ENCODE results near the gene TRIM72. TPM values are rescaled to one million over a fixed set of nuclear protein-coding genes. Genes with fewer than 3 reads are reported as not detected.

TRIM72 gene
- total RNA-seq, 6 experiments from 2014 or later = 0.05 TPM; not detected in 5

- no peak within 1 kb of the TSS for H3K27ac Mint-ChIP-seq
- H3K27me3 Mint-ChIP-seq (ENCODE audit: insufficient read depth) = peaks cover 50% of the 10 kb centered on the region
- no peaks in the 10 kb centered on the region for H3K36me3 Mint-ChIP-seq (ENCODE audit: low read depth)
- H3K4me1 Mint-ChIP-seq (ENCODE audit: low read depth) = peaks cover 7% of the 10 kb centered on the region
- H3K4me3 Mint-ChIP-seq = no peak within 1 kb of the TSS; the same call in 1 of the 2 replicates
- H3K9me3 Mint-ChIP-seq = no peaks in the 10 kb centered on the region
- DNase-seq = no peak
- no peak for TF ChIP-seq CTCF (IDR thresholded peaks at IDR 0.05)
Observed at GRCh38 chr16:31216422-31217135, 2.7 kb downstream of the TRIM72 start, which contains the start of gene PYDC1. TSS of gene PYDC1 (minus strand) at chr16:31217135. CDS start at chr16:31217028, 107 bp downstream.

GRCh38 chr16:31217136-31217530 lies 3.2 kb downstream of the TRIM72 start:
- no peak for TF ChIP-seq CTCF (IDR thresholded peaks at IDR 0.05)
- Mint-ChIP-seq H3K27me3 (ENCODE audit: insufficient read depth) (peaks cover 48% of the 10 kb centered on the region), H3K4me1 (ENCODE audit: low read depth) (peaks cover 7% of the 10 kb centered on the region), H3K36me3 (ENCODE audit: low read depth) (no peaks in the 10 kb centered on the region), H3K27ac (no peak overlapping the region), H3K4me3 (no peak overlapping the region), H3K9me3 (no peaks in the 10 kb centered on the region)
- DNase-seq = no peak

- no peak overlapping the region for H3K27ac Mint-ChIP-seq
- no peak for DNase-seq
Observed at GRCh38 chr16:31219154-31219741, 5.3 kb downstream of the TRIM72 start.

DNA sequence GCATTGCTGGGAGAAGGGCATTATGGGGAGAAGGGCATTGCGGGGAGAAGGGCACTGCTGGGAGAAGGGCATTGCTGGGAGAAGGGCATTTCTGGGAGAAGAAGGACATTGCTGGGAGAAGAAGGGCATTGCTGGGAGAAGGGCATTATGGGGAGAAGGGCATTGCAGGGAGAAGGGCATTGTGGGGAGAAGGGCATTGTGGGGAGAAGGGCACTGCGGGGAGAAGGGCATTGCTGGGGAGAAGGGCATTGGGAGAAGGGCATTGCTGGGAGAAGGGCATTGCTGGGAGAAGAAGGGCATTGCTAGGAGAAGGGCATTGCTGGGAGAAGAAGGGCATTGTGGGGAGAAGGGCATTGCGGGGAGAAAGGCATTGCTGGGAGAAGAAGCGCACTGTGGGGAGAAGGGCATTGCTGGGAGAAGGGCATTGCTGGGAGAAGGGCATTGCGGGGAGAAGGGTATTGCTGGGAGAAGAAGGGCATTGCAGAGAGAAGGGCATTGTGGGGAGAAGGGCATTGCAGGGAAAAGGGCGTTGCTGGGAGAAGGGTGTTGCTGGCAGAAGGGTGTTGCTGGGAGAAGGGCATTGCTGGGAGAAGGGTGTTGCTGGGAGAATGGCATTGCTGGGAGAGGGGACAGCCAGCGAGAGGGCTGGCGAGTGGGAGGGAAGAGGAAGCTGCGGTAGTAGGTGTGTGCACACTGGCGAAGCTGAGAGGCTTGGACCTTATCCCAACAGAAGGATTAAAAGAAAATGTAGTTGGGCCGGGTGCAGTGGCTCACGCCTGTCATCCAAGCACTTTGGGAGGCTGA lies 7.6 kb downstream of the TRIM72 start:
- no peak for DNase-seq
- no peak overlapping the region for H3K4me3 Mint-ChIP-seq
- H3K27me3 Mint-ChIP-seq (ENCODE audit: insufficient read depth) = peaks cover 28% of the 10 kb centered on the region
- H3K4me1 Mint-ChIP-seq (ENCODE audit: low read depth) = no peaks in the 10 kb centered on the region
- no peaks in the 10 kb centered on the region for H3K36me3 Mint-ChIP-seq (ENCODE audit: low read depth)
- TF ChIP-seq CTCF (IDR thresholded peaks at IDR 0.05) = no peak
- no peaks in the 10 kb centered on the region for H3K9me3 Mint-ChIP-seq
- no peak overlapping the region for H3K27ac Mint-ChIP-seq

More at GRCh38 chr16:31219154-31219741, 5.3 kb downstream of the TRIM72 start:
- Mint-ChIP-seq H3K27me3 (ENCODE audit: insufficient read depth) (peaks cover 36% of the 10 kb centered on the region), H3K4me3 (no peak overlapping the region), H3K4me1 (ENCODE audit: low read depth) (peaks cover 7% of the 10 kb centered on the region), H3K9me3 (no peaks in the 10 kb centered on the region), H3K36me3 (ENCODE audit: low read depth) (no peaks in the 10 kb centered on the region)
- TF ChIP-seq CTCF (IDR thresholded peaks at IDR 0.05) = no peak

GRCh38 chr16:31223044-31223443 lies 9.1 kb downstream of the TRIM72 start:
- H3K9me3 Mint-ChIP-seq = no peaks in the 10 kb centered on the region
- no peak for TF ChIP-seq CTCF (IDR thresholded peaks at IDR 0.05)
- H3K4me3 Mint-ChIP-seq = no peak overlapping the region
- no peaks in the 10 kb centered on the region for H3K36me3 Mint-ChIP-seq (ENCODE audit: low read depth)
- no peaks in the 10 kb centered on the region for H3K4me1 Mint-ChIP-seq (ENCODE audit: low read depth)
- H3K27ac Mint-ChIP-seq = no peak overlapping the region
- DNase-seq = no peak
- peaks cover 25% of the 10 kb centered on the region for H3K27me3 Mint-ChIP-seq (ENCODE audit: insufficient read depth)
